ENCODE results near the gene ISCA2.

GRCh38 chr14:74475678-74476077 lies 17.9 kb upstream of the ISCA2 start:
- TF ChIP-seq YY1 (IDR thresholded peaks at IDR 0.05; ENCODE audit: insufficient read depth, insufficient read length): no peak
- TF ChIP-seq ZNF274 (IDR thresholded peaks at IDR 0.05; ENCODE audit: low read depth, low read length): no peak

Data from NT2/D1 (cell line).